MCF 10A (cell line): ENCODE measurements around the gene MBD3L4. TPM values are rescaled to one million over a fixed set of nuclear protein-coding genes. Genes with fewer than 3 reads are reported as not detected.

ENCODE experiments used
- BruUV-seq: library from RNA; stranded (reverse); fragments of 400-500 nt; replicated peaks from 2 replicates; lab custom pipeline; 2021; lab: Mats Ljungman, UMichigan
- CTCF ChIA-PET: fragments of 300-600 bp; sonication (Branson Sonifier 250); formaldehyde crosslinking; extraction: SDS; loops from one replicate; lab custom pipeline; 2021; ENCODE audit warnings: antibody characterized with exemption, inconsistent platforms; lab: Yijun Ruan, JAX
- POLR2A ChIA-PET: fragments of 300-600, 350-650 bp; sonication (Branson Sonifier 250); formaldehyde crosslinking; extraction: SDS; loops from one replicate; lab custom pipeline; 2020; ENCODE audit warnings: antibody characterized with exemption, inconsistent platforms; lab: Yijun Ruan, JAX
- DNase-seq: peaks from one replicate; pipeline ENCODE4 v3.0.0-alpha.2; 2018; ENCODE audit not compliant: unreplicated experiment
- H3K27ac Mint-ChIP-seq: one replicate; pipeline ENCODE4 v1.8.0; 2022; ENCODE audit warnings: mild to moderate bottlenecking, low read depth, mixed read lengths; ENCODE audit not compliant: unreplicated experiment
- H3K27me3 Mint-ChIP-seq: one replicate; pipeline ENCODE4 v1.8.0; 2022; ENCODE audit warnings: mixed read lengths; ENCODE audit not compliant: insufficient read depth, unreplicated experiment
- H3K36me3 Mint-ChIP-seq: one replicate; pipeline ENCODE4 v1.8.0; 2022; ENCODE audit warnings: mild to moderate bottlenecking, moderate library complexity, mixed read lengths; ENCODE audit not compliant: insufficient read depth, unreplicated experiment
- H3K4me1 Mint-ChIP-seq: one replicate; pipeline ENCODE4 v1.8.0; 2022; ENCODE audit warnings: mixed read lengths; ENCODE audit not compliant: insufficient read depth, unreplicated experiment
- H3K4me3 Mint-ChIP-seq: one replicate; pipeline ENCODE4 v1.8.0; 2022; ENCODE audit warnings: mild to moderate bottlenecking, moderate library complexity, mixed read lengths; ENCODE audit not compliant: unreplicated experiment
- H3K9me3 Mint-ChIP-seq: one replicate; pipeline ENCODE4 v1.8.0; 2022; ENCODE audit warnings: mixed read lengths; ENCODE audit not compliant: unreplicated experiment
- intact Hi-C: fragments of 100-400 bp; cut with micrococcal nuclease; formaldehyde crosslinking; loops from 2 replicates; pipeline ENCODE4 v1.14.1; 2022
- total RNA-seq: library from RNA; stranded (reverse); gene quantifications from 2 replicates; pipeline ENCODE4 v1.2.3, GENCODE V29; 2022
- TF ChIP-seq, protein P1 (sequence below): fragments of 200-600 bp; IDR thresholded peaks from one replicate; pipeline ENCODE4 v1.8.0; 2022; ENCODE audit warnings: antibody characterized with exemption, mild to moderate bottlenecking; ENCODE audit not compliant: unreplicated experiment

Gene MBD3L4
- total RNA-seq, 1 experiment from 2014 or later: not detected

DNA sequence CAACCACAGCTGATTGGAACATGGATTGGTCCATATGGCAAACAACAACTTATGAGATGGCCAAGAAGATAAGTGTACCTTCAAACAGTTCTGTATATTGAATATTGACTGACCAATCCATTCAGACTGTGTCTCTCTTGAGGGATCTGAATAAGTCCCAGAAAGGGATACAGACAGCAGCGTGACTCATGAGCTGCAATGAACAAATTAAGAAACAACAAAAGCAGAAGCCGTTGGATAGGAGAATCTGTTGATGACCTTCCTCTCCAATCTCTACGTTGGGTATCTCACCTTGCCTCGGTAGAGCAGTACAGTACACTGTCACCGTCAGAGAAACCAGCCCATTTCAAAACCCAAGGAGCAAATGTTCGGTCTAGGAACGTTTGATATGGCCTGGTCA, 40.0 kb downstream of the MBD3L4 start:
- ChIA-PET POLR2A (no interaction called here), CTCF (no interaction called here)
- H3K4me3 Mint-ChIP-seq: no peak overlapping the region
- H3K9me3 Mint-ChIP-seq: peaks cover 7% of the 10 kb centered on the region
- TF ChIP-seq, protein P1, sequence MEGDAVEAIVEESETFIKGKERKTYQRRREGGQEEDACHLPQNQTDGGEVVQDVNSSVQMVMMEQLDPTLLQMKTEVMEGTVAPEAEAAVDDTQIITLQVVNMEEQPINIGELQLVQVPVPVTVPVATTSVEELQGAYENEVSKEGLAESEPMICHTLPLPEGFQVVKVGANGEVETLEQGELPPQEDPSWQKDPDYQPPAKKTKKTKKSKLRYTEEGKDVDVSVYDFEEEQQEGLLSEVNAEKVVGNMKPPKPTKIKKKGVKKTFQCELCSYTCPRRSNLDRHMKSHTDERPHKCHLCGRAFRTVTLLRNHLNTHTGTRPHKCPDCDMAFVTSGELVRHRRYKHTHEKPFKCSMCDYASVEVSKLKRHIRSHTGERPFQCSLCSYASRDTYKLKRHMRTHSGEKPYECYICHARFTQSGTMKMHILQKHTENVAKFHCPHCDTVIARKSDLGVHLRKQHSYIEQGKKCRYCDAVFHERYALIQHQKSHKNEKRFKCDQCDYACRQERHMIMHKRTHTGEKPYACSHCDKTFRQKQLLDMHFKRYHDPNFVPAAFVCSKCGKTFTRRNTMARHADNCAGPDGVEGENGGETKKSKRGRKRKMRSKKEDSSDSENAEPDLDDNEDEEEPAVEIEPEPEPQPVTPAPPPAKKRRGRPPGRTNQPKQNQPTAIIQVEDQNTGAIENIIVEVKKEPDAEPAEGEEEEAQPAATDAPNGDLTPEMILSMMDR: no peak
- H3K4me1 Mint-ChIP-seq: peaks cover 6% of the 10 kb centered on the region
- H3K27ac Mint-ChIP-seq: no peak overlapping the region
- H3K36me3 Mint-ChIP-seq: peaks cover 4% of the 10 kb centered on the region
- BruUV-seq: no TSS peak
- H3K27me3 Mint-ChIP-seq: peaks cover 24% of the 10 kb centered on the region
- intact Hi-C loops: no loop called here
- no peak for DNase-seq

DNA sequence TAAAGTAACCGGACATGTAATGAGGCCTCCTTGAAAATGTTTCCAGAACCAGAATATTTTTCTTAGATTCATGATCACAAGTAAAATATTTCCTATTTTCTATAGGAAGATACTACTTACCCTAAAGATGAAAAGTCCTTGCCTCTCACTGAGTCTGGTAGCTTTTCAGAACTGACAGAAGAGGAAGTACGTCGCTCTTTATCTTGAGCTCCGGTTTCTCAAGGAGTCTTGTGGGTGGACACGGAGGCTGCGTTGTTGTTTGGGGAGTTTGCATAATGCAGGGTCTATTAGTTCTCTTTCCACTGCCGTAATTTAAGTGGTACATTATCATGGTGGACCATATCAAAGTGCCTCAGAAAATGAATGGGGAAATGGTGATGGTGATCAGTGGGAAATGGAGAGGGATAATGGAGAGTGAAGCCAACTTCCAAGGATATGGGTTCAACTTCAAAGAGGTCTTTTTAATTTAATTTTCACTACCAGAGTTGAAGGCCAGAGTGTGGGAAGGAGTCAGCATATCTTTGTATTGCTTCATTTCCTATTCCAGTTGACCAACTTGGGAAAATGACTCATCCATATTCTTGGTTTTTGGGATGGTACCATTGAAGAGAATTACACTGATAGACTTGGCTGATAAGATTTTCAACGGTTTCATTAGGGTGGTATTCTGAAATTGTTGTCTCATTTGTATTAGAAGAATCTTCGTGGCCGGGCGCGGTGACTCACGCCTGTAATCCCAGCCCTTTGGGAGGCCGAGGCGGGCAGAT, 42.1 kb downstream of the MBD3L4 start:
- no peak overlapping the region for H3K4me3 Mint-ChIP-seq
- intact Hi-C loops: no loop called here
- peaks cover 6% of the 10 kb centered on the region for H3K4me1 Mint-ChIP-seq
- peaks cover 24% of the 10 kb centered on the region for H3K27me3 Mint-ChIP-seq
- peak; percentile 71 for DNase-seq
- POLR2A ChIA-PET: no interaction called here
- H3K27ac Mint-ChIP-seq: no peak overlapping the region
- TF ChIP-seq, protein P1: no peak
- peaks cover 4% of the 10 kb centered on the region for H3K36me3 Mint-ChIP-seq
- BruUV-seq: no TSS peak
- peaks cover 11% of the 10 kb centered on the region for H3K9me3 Mint-ChIP-seq
- CTCF ChIA-PET: interaction anchor here (0.6 kb wide), 1 partner anchor 9 kb away, joined by 3 read pairs; no protein-coding TSS in a partner anchor

DNA sequence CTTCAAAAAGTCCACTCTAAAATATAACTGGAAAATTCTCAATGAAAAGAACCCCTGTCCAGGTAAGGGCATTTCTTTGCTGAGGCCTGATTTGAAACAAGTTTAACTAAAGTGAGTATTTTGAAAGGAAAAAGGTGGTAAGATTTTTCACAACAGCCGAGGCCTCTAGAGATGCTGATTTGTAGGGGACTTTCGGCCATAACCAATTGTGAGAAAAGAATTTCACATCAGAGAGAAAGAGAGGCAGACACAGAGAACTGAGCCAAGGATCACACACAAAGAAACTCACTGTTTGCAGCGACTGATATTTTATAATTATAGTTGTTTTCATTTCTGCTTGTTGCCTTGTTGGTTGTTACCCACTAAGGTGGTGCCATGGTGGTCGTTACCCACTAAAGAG, 43.2 kb downstream of the MBD3L4 start:
- TF ChIP-seq, protein P1: no peak
- intact Hi-C loops: no loop called here
- ChIA-PET CTCF (interaction anchor here (1.0 kb wide), 1 partner anchor 8 kb away, joined by 3 read pairs; no protein-coding TSS in a partner anchor), POLR2A (no interaction called here)
- no TSS peak for BruUV-seq
- peaks cover 21% of the 10 kb centered on the region for H3K27me3 Mint-ChIP-seq
- peaks cover 4% of the 10 kb centered on the region for H3K36me3 Mint-ChIP-seq
- peaks cover 6% of the 10 kb centered on the region for H3K4me1 Mint-ChIP-seq
- H3K27ac Mint-ChIP-seq: no peak overlapping the region
- no peak for DNase-seq
- H3K4me3 Mint-ChIP-seq: no peak overlapping the region
- peaks cover 11% of the 10 kb centered on the region for H3K9me3 Mint-ChIP-seq

DNA sequence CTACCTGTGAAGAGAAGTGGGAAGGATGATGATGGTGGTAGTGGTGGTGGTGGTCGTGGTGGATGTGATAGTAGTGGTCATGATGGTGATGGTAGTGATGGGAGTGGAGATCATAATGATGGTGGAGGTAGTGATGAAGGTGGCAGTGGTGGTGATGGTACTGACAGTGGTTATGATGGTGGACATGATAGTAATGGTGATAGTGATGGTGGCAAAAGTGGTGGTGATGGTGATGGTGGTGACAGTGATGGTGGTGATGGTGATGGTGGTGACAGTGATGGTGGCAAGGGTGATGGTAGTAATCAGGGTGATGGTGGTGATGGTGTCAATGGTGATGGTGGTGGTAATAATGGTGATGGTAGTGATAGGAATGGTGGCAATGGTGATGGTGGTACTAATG, 44.9 kb downstream of the MBD3L4 start:
- Mint-ChIP-seq H3K27me3 (peaks cover 3% of the 10 kb centered on the region), H3K4me3 (no peak overlapping the region), H3K4me1 (peaks cover 6% of the 10 kb centered on the region), H3K36me3 (peaks cover 1% of the 10 kb centered on the region), H3K9me3 (peaks cover 11% of the 10 kb centered on the region), H3K27ac (no peak overlapping the region)
- ChIA-PET POLR2A (no interaction called here), CTCF (interaction anchor here (0.6 kb wide), 1 partner anchor 568 kb away, joined by 3 read pairs; no protein-coding TSS in a partner anchor)
- TF ChIP-seq, protein P1: no peak
- DNase-seq: no peak
- intact Hi-C loops: no loop called here
- BruUV-seq: no TSS peak
